Pancreas (tissue), 10 donors: Measurements from ENCODE around the gene TMTC4. TPM values are rescaled to one million over a fixed set of nuclear protein-coding genes. Genes with fewer than 3 reads are reported as not detected.

ENCODE experiments used
- ATAC-seq, 4 donors: fragments of 200-7000 bp; cut with Tn5 transposase; one replicate each; pipeline versions ENCODE4 v1.8.0 to v1.9.1; 2020; ENCODE audit warnings: mild to moderate bottlenecking in 4 of 4, moderate library complexity in 4 of 4
- DNase-seq, 6 donors: peaks; one replicate each; pipeline ENCODE4 v3.0.0-alpha.2; 2020
- FAIRE-seq: peaks from 2 replicates; lab custom pipeline; 2012; peaks lifted over from hg19 to GRCh38; lab: Jason Lieb, UNC
- H3K27ac ChIP-seq, 4 donors: fragments of 200-600 bp; sonication (generic); 1 replicate in 3 of 4; 2 replicates in 1 of 4; pipeline versions ENCODE4 v1.5.0 to v1.8.0; 2020
- H3K27me3 ChIP-seq, 4 donors: fragments of 200-600 bp; one replicate each; pipeline ENCODE4 v1.8.0; 2021
- H3K36me3 ChIP-seq, 3 donors: fragments of 200-600 bp; sonication (generic) in 1 of 3; one replicate each; pipeline versions ENCODE4 v1.5.0 to v1.8.0; 2020 to 2021
- H3K4me1 ChIP-seq, 3 donors: fragments of 200-600 bp; one replicate each; pipeline ENCODE4 v1.8.0; 2021
- H3K4me3 ChIP-seq, 4 donors: fragments of 200-600 bp; sonication (generic) in 2 of 4; one replicate each; pipeline versions ENCODE4 v1.5.0 to v1.8.0; 2020 to 2021
- H3K9me3 ChIP-seq, 4 donors: fragments of 200-600 bp; one replicate each; pipeline ENCODE4 v1.8.0; 2021
- CTCF ChIP-seq, 4 donors: fragments of 200-600 bp; sonication (generic) in 3 of 4; IDR thresholded peaks; one replicate each; pipeline versions ENCODE4 v1.5.0 to v1.8.0; 2021; ENCODE audit warnings: antibody characterized with exemption in 4 of 4
- WGBS, 2 donors: extraction: QIAGEN DNeasy Blood & Tissue Kit; methylation state at CpG; one replicate each; pipeline ENCODE4 v1.1.7; 2013; 5-methylcytosine and 5-hydroxymethylcytosine counted together
- intact Hi-C, 3 donors: fragments of 100-400 bp; cut with DNase I; formaldehyde crosslinking; loops; one replicate each; pipeline versions ENCODE4 v1.11.1 to v1.14.2; 2022
- polyA plus RNA-seq, 2 donors: library from polyadenylated mRNA; stranded (reverse); fragments of 200-250 nt; gene quantifications; one replicate each; pipeline ENCODE4 v1.2.3, GENCODE V29; 2013
- total RNA-seq, 6 donors: library from RNA; stranded (reverse); fragmentation: NEBNext Ultra II Directional in 4 of 6; extraction: Animal tissue kit (Norgen Biotek cat#: 25700) in 4 of 6; gene quantifications; one replicate each; pipeline versions ENCODE4 v1.2.1 to v1.2.4, GENCODE V29; 2021 to 2023
- donor health status: healthy with polysubstance abuse.
- donor health status: DM: no; HTN: no; CAD: no; lungs with moderate emphysema.
- donor health status: DM: no; HTN: no; CAD: no.
- donor health status: control.
- donor health status: control.
- donor health status: Bipolar disorder and iron deficiency.
- donor health status: DM: yes; HTN: yes; CAD: no.
- donor health status: DM: no; HTN: no; CAD: no.
- donor health status: DM: no; HTN: no; CAD: no.
- donor health status: DM: yes; HTN: yes; CAD: no.

TMTC4 gene
- total and polyA plus RNA-seq, 8 donors = 7.3 to 18.0 (median 13.7) TPM

GRCh38 chr13:100560498-100561157 is 114.0 kb downstream of the TMTC4 start:
- no peak for FAIRE-seq

DNA sequence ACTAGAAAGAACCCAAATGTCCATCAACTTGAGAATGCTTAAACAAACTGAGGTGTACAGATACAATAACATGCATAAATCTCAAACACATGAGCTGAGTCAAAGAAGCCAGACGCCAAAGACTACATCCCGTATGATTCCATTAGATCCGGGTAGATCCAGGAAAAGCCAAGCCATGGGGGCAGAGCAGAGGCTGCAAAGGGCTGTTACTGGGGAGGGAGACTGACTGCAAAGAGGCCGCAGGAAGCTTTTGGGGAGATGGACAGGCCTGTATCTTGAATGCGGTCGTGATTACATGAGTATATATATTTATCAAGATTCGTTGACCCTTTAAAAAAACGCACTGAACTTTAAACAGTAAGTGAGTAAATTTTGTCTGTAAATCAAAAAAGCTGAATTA is 114.7 kb downstream of the TMTC4 start:
- ATAC-seq (no peak), FAIRE-seq (no peak), DNase-seq (no peak)
- Histone ChIP-seq H3K27me3 (no peaks in the 10 kb centered on the region), H3K4me1 (peaks cover 0 to 9% (median 7%) of the 10 kb centered on the region in 3 donors), H3K4me3 (no peak overlapping the region), H3K36me3 (no peaks in the 10 kb centered on the region), H3K27ac (no peak overlapping the region), H3K9me3 (no peaks in the 10 kb centered on the region)
- no peak for TF ChIP-seq CTCF (IDR thresholded peaks at IDR 0.05)
- intact Hi-C loops = no loop called here
- 85 to 89% methylated on average over 8 of the region's 8 CpGs for WGBS, 2 donors

More at GRCh38 chr13:100560498-100561157, 114.0 kb downstream of the TMTC4 start:
- H3K4me1 ChIP-seq = peaks cover 0 to 10% (median 7%) of the 10 kb centered on the region in 3 donors
- DNase-seq (no peak), ATAC-seq (no peak)
- no peak overlapping the region for H3K27ac ChIP-seq
- no peaks in the 10 kb centered on the region for H3K9me3 ChIP-seq
- no peak for TF ChIP-seq CTCF (IDR thresholded peaks at IDR 0.05)
- intact Hi-C loops = no loop called here
- no peaks in the 10 kb centered on the region for H3K36me3 ChIP-seq
- no peaks in the 10 kb centered on the region for H3K27me3 ChIP-seq
- WGBS, 2 donors = 89 to 92% methylated on average over 15 of the region's 15 CpGs
- no peak overlapping the region for H3K4me3 ChIP-seq

Other genes with a start within 250 kb of the TMTC4 start
- gene GGACT, start 86.0 kb downstream of the TMTC4 start, total RNA-seq = 1 to 10 TPM; 5.1 to 7.0 (median 6.4) TPM
- 1 to 10 TPM; 1.6 to 1.7 TPM for gene GGACT, start 86.0 kb downstream of the TMTC4 start, polyA plus RNA-seq